HG03460 (cell line): ENCODE measurements around the gene WNK3.

Source experiments
- ATAC-seq: cut with Tn5 transposase; IDR thresholded peaks from one replicate; pipeline ENCODE4 v1.9.1; 2021; ENCODE audit not compliant: unreplicated experiment

The WNK3 gene

DNA sequence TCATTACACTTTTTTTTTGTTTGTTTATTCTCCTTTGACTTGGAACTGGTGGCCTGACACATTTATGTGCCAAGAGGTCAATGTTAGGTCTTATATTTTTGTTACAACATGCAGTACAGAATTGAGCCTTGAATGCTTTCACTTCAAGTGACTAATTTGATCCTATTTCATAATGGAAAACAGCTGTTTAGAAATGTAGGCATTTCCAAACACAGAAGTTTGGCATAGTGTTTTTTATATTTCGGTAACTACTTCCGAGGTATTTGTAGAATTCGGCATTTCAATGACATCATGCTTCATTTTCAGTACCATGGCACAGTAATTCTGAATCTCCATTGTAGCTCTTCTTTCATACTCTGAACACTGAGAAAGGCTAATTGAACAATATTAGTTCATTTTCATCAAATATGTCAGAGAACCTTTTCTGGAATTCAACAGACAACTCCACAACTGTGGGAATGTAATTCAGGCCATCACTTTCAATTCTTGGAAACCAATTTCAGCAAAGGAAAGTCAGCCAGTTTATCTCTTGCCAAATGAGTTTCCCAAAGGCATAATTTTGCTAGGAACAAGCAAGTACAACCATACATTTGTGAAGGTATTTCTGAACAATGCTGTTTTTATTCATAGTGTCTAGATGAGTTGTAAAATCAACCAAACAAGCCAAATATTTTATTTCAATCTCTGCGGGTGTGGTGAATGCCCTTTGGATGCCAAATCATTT lies 186.2 kb downstream of the WNK3 start:
- no peak for ATAC-seq

- no peak for ATAC-seq
Observed at GRCh38 chrX:54171091-54171490, 186.8 kb downstream of the WNK3 start.

- ATAC-seq, result no peak
Observed at GRCh38 chrX:54166915-54167314, 190.9 kb downstream of the WNK3 start.

DNA sequence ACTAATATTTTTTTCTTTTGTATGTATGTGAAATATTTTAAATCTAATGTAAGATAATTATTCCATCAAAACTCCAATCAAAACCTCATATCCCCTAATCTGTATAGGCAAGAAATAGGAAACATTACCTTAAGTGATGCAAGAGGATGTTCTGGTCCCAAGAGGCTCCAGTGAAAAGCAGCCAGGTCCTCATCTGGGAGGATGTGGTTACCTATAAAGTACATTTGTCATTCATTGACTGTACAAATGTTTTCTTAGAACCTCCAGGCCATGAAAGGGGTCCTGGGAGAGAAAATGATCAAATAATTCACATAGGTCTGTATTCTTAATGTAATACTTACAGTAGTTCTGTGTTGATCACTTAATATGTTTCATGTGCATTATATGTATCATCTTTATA lies 200.3 kb downstream of the WNK3 start:
- ATAC-seq, result no peak
